ENCODE results near the gene EPB41L2.
"Not testable (repeated sequence)": the region's sequence is repeated elsewhere in the genome, so short reads cannot be mapped to it uniquely, and the experiment has no call there.

Gene EPB41L2

DNA sequence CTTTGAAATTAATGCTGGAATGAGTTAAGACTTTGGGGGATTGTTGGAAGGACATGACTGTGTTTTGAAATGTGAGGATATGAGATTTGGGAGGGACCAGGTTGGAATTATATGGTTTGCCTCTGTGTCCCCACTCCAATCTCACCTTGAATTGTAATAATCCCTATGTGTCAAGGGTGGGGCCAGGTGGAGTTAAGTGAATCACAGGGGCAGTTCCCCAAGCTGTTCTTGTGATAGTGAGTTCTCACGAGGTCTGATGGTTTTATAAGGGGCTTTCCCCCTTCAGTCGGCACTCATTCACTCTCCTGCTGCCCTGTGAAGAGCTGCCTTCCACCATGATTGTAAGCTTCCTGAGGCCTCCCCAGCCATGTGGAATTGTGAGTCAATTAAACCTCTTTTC lies 54.1 kb downstream of the EPB41L2 start:
- not testable (repeated sequence) for H3K4me3 ChIP-seq (ENCODE audit: low read depth, low read length)

GRCh38 chr6:131007964-131008363 lies 55.1 kb downstream of the EPB41L2 start:
- H3K4me3 ChIP-seq (ENCODE audit: low read depth, low read length); DNase-seq (ENCODE audit: low read depth): not testable (repeated sequence)

More for the DNA sequence above, 54.1 kb downstream of the EPB41L2 start:
- DNase-seq (ENCODE audit: low read depth), result not testable (repeated sequence)

- no peak for DNase-seq (ENCODE audit: low read depth)
- no peak overlapping the region for H3K4me3 ChIP-seq (ENCODE audit: low read depth, low read length)
Measured at GRCh38 chr6:131007286-131007685, 55.8 kb downstream of the EPB41L2 start.

GRCh38 chr6:131005439-131006016 lies 57.5 kb downstream of the EPB41L2 start:
- no peak overlapping the region for H3K4me3 ChIP-seq (ENCODE audit: low read depth, low read length)
- no peak for DNase-seq (ENCODE audit: low read depth)

DNA sequence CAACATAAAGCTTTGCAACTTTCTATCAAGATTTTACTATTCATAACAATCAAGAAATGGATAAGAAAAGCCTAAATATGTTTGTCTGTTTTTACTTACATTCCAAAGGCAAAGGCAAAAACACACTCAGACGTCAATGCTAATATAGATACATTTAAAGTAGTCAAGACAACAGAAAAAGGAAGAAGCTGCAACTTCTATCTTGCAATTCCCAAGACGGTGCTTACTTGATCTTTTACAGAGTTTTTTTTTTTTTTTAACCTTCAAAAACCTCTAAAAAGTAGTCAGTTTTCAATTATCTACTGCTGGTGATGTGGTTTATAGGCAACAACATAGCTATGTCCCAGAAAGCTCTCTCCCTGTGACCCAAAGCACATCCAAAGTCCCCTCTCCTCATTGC lies 58.1 kb downstream of the EPB41L2 start:
- DNase-seq (ENCODE audit: low read depth), result no peak
- H3K4me3 ChIP-seq (ENCODE audit: low read depth, low read length), result no peak overlapping the region

GRCh38 chr6:131004387-131004755 lies 58.7 kb downstream of the EPB41L2 start:
- H3K4me3 ChIP-seq (ENCODE audit: low read depth, low read length), result no peak overlapping the region
- no peak for DNase-seq (ENCODE audit: low read depth)

GRCh38 chr6:131003488-131004386 lies 59.3 kb downstream of the EPB41L2 start:
- H3K4me3 ChIP-seq (ENCODE audit: low read depth, low read length), result no peak overlapping the region
- DNase-seq (ENCODE audit: low read depth), result no peak

DNA sequence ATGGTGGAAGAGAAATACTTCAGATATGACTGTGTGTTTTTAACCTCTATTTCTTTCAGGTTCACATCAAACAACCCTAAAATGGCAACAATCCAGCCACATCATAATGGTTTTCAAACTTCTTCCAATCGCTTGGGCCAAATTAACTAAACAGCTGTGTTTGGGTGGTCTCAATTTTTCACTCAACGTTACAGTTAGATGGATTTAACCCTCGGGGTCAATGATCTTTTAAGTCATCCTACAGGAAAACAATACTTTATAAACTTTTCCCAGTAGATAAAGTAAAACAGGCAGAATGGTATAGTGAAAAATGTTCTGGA lies 60.4 kb downstream of the EPB41L2 start:
- no peak for DNase-seq (ENCODE audit: low read depth)
- no peak overlapping the region for H3K4me3 ChIP-seq (ENCODE audit: low read depth, low read length)

DNA sequence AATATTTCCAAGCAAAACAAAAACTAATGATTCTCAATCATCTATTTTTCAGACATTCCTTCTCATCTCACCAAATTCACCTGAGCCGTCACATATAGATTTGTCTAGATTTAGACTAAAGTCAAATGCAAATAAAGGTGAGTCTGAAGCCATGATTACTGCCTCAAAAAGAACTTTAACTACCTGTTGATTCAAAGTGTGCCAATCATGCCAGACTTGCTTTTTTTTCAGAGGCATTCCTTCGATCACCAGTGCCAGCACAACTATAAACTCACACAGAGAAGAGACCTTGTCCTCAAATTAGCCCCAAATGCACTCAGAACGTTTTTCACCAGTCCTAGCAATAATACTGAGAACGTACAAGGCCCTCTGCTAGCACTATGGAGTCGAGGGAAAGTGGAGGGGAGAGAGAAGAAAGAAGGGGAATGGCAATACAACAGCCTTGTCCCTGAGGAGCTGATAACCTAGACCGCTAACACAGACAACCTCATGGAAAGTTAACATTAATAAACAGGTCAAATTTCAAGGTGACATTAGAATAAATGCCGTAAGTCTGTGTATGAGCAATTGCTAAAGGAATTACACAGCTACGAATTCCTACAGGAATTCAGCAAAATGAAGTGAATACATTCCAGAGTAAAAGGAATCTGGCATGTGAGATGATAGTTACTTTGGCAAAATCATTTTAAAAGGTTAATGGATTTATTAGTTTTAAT lies 60.9 kb downstream of the EPB41L2 start:
- DNase-seq (ENCODE audit: low read depth), result no peak
- no peak overlapping the region for H3K4me3 ChIP-seq (ENCODE audit: low read depth, low read length)

- no peak for DNase-seq (ENCODE audit: low read depth)
- no peak overlapping the region for H3K4me3 ChIP-seq (ENCODE audit: low read depth, low read length)
Measured at GRCh38 chr6:131001111-131001736, 61.8 kb downstream of the EPB41L2 start.

DNA sequence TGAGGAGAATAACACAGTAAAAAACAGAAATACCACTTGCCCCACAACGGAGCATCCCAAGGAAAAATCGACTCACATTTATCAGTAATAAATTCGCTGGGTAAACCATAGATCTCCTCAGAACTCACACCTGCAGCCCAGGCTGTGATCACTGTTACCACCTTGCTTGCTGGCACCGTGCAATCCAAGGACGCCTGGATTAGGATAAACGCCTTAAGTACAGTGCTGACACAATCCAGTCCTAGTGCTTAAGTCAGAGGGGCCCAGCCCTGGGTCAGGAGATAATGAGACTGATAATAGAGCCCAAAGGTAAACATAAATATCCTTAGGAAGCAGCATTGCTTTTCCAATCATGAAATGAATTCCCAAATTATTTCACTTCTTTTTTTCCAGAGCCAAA lies 62.5 kb downstream of the EPB41L2 start:
- DNase-seq (ENCODE audit: low read depth), result no peak
- no peak overlapping the region for H3K4me3 ChIP-seq (ENCODE audit: low read depth, low read length)

- H3K4me3 ChIP-seq (ENCODE audit: low read depth, low read length), result no peak overlapping the region
- no peak for DNase-seq (ENCODE audit: low read depth)
Measured at GRCh38 chr6:130997061-130997753, 65.8 kb downstream of the EPB41L2 start.

DNA sequence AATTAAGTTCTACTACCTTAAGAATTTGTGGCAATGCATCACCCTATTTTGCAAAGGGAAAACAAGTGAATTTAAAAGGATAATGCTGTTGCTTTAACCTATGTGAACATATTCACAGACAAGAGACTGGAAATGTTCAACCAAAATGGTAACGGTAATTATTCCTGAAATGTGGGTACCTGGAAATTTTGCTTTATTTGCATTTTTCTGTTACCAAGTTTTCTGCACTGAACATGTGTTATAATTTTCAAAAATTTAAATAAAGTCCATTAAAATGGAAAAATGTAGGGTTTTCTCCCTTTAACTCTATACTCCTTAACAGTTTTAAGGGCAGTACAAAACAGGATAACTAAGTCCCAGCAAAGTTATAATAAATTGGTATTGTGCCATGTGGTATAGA lies 66.4 kb downstream of the EPB41L2 start:
- no peak overlapping the region for H3K4me3 ChIP-seq (ENCODE audit: low read depth, low read length)
- no peak for DNase-seq (ENCODE audit: low read depth)

DNA sequence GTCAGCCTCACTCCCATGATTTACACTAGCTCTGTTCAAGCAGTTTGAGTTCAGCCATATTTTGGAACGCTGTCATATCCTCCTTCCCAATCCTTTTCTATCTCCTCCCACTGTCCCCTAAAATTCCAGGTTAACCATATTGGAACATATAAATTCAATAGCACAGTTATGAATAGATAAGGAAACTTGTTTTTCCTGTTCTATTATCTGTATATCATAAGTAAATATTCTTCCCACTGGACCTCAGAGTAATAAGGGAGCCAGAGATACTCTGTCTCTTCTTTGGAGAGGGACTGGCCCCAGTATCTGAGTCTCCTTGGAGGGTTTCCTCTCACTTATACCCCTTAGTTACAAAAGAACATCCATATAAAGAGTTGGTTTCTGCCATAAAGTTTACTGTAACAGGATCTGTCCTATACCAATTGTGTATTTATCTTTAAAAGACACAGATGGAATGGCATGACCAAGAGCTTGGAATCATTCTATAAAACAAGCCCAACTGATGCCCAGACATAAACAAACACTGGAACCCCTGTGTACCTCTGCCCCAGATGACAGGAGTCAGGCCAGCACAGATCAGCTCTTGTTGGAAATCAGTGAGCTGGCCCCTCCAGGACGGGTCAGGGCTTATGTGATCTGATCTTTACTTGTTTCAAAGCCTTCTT lies 67.1 kb downstream of the EPB41L2 start:
- H3K4me3 ChIP-seq (ENCODE audit: low read depth, low read length), result no peak overlapping the region
- DNase-seq (ENCODE audit: low read depth), result no peak

- DNase-seq (ENCODE audit: low read depth), result no peak
- no peak overlapping the region for H3K4me3 ChIP-seq (ENCODE audit: low read depth, low read length)
Measured at GRCh38 chr6:130994319-130995097, 68.5 kb downstream of the EPB41L2 start.

DNA sequence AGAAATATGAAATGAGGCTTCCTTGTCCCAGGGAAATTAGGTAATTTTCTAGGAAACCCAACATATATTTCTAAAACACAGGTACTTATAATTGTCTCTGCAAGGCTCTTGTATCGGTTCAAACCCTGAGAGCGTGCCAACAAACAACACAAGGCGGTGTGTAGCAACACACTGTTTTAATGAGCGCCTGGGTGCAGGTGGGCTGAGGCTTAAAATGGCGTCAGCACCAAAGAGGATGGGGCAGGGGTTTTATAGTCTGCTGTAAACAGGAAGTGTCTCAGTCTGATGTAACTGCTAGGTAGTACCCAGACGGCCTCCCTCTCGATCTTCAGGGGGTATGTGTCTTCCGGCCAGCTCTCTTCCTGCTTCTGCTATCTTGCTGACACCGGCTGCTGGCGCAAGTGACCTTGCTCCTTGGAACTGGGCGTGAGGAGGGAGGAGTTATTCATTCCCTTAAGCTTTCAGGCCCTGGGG lies 69.7 kb downstream of the EPB41L2 start:
- no peak for DNase-seq (ENCODE audit: low read depth)
- no peak overlapping the region for H3K4me3 ChIP-seq (ENCODE audit: low read depth, low read length)

- H3K4me3 ChIP-seq (ENCODE audit: low read depth, low read length), result no peak overlapping the region
- no peak for DNase-seq (ENCODE audit: low read depth)
Measured at GRCh38 chr6:130991422-130992137, 71.5 kb downstream of the EPB41L2 start.

DNA sequence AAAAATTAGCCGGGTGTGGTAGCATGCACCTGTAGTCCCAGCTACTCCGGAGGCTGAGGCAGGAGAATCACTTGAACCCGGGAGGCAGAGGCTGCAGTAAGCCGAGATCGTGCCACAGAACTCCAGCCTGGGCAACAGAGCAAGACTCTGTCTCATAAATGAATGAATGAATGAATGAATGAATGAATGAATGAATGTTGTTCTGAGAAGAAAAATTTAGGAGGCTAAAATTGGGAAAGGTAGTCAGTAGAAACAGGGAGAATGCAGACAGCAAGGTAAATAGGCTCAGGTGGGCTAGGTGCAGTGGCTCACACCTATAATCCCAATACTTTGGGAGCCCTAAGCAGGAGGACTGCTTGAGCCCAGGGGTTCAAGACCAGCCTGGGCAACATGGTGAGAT lies 75.5 kb downstream of the EPB41L2 start:
- DNase-seq (ENCODE audit: low read depth); H3K4me3 ChIP-seq (ENCODE audit: low read depth, low read length): not testable (repeated sequence)
